ENCODE data around the gene SPATA2. TPM values are rescaled to one million over a fixed set of nuclear protein-coding genes. Genes with fewer than 3 reads are reported as not detected.

Gene SPATA2
- total RNA-seq, 1 donor from 2014 or later, result 0.96 TPM

DNA sequence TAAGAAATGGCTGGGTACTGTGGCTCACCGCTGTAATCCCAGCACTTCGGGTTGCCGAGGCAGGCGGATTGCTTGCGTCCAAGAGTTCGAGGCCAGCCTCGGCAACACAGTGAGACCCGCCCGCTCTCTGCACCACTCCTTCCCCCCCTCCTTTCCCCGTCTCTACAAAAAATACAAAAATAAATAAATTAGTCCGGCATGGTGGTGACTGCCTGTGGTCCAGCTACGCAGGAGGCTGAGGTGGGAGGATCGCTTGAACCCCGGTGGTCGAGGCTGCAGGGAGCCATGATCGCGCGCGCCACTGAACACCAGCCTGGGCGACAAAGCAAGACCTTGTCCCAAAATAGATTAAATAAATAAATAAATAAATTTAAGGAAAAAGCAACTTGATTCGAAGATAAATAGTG lies 20.4 kb upstream of the SPATA2 start:
- DNase-seq (ENCODE audit: low spot score), result no peak

DNA sequence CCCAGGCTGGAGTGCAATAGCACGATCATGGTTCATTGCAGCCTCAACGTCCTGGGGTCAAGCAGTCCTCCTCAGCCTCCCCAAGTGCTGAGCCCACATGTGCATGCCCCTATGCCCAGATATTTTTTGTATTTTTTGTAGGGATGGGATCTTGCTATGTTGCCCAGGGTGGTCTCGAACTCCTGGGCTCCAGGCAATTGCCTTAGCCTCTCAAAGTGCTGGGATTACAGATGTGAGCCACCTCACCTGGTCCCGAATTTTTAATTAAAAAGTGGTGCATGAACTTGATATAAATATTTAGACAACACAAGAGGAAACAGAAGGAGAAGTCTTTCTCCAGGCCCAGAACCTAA lies 13.8 kb upstream of the SPATA2 start:
- DNase-seq (ENCODE audit: low spot score), result no peak

DNA sequence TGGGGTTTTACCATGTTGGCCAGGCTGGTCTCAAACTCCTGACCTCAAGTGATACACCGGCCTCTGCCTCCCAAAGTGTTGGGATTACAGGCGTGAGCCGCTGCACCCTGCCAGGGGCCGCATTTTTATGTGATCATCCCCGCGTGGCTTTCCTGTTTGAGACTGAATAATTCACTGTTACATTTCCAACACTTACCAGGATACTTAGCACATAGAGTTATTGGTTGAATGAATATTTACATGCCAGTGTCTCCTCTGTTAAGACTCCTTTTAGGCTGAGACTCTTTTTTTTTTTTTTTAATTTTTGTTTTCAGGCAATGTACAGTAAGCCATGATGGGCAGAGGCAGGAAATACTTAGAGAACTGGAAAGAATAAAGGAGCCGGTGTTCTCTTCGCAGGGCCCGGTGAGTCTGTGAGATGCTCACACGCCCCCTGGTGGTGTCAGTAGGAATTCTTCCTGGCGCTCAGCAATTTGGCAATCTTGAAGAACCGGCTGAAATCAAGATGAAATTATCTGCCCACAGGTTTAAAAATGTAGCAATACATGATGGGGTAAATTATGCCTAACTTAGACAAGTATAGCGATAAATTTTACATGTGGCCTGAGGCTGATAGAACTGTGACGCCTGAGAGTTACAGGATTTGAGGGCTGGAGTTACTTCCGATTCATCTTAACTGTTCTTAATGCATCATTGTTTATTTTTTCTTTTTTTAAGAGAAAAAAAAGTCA lies 13.2 kb upstream of the SPATA2 start:
- DNase-seq (ENCODE audit: low spot score), result peak; percentile 90

DNA sequence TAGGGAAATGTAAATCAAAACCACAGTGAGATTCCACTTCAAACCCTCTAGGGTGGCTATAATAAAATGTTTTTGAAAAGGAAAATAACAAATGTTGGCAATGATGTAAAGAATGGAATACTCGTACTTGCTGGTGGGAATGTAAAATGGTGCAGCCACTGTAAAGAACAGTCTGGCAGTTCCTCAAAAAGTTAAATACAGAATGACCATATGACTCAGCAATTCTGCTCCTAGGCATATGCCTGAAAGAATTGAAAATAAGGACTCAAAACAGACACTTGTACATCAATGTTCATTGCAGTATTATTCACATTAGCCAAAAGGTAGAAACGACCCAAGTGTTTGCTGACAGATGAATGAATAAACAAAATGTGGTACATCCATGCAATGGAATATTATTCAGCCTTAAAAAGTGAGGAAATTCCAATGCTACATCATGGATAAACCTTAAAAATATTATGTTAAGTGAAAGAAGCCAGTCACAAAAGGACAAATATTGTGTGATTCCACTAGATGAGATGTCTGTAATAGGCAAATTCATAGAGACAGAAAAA lies 10.6 kb upstream of the SPATA2 start:
- no peak for DNase-seq (ENCODE audit: low spot score)

DNA sequence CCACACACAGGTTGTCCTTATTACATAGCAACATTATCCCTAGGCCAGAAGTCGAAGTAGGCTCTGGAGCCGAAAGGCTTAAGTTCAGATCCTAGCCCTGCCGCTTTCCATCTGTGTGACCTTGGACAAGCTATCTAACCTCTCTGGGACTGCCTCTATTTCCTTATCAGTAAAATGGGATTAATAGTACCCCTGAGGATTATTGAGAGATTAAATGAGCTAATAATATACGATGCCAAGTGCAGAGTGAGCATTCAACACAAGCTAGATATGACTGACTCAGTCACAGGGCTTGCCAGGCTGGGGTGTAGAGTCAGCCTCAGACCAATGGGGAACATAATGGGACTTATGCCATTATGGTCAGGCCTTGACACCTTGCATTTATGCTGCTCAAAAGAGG lies 8.9 kb upstream of the SPATA2 start:
- DNase-seq (ENCODE audit: low spot score), result no peak

DNA sequence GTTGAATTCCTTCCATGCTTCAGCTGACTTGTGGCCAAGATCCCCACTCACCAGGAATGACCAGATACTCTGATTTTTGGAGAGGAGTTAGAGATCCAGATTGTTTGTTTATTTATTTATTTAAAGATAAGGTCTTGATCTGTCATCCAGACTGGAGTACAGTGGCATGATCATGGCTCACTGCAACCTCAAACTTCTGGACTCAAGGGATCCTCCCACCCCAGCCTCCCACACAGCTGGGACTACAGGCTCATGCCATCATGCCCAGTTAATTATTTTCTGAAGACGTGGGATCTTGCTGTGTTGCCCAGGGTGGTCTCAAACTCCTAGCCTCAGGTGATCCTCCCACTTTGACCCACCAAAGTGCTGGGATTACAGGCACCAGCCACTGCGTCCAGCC lies 4.1 kb upstream of the SPATA2 start:
- no peak for DNase-seq (ENCODE audit: low spot score)

DNA sequence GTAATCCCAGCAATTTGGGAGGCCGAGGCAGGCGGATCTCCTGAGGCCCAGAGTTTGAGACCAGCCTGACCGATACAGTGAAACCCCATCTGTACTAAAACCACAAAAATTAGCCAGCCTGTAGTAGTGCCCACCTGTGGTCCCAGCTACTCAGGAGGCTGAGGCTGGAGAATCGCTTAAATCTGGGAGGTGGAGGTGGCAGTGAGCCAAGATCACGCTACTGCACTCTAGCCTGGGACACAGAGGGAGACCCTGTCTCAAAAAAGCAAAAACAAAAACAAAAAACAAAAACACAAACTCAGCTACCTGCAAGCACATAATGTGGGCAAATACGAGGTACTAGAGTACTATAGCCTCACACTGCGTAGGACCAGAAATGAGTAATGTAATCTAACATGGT lies 3.7 kb upstream of the SPATA2 start:
- no peak for DNase-seq (ENCODE audit: low spot score)

DNA sequence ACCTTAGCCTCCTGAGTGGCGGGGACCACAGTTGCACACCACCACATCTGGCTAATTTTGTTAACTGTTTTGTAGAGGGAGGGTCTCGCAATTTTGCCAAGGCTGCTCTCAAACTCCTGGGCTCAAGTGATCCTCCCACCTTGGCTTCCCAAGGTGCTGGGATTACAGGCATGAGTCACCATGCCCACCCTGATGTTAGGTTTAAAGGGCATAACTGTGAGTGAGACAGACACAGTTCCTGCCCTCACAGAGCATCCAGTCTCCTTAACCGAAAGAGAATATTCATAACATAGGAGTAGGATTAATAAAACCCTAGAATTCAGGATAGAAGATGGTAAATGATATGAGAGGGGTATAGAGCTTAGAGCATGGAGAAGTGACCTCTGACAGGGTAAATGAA lies 3.1 kb upstream of the SPATA2 start:
- no peak for DNase-seq (ENCODE audit: low spot score)

DNA sequence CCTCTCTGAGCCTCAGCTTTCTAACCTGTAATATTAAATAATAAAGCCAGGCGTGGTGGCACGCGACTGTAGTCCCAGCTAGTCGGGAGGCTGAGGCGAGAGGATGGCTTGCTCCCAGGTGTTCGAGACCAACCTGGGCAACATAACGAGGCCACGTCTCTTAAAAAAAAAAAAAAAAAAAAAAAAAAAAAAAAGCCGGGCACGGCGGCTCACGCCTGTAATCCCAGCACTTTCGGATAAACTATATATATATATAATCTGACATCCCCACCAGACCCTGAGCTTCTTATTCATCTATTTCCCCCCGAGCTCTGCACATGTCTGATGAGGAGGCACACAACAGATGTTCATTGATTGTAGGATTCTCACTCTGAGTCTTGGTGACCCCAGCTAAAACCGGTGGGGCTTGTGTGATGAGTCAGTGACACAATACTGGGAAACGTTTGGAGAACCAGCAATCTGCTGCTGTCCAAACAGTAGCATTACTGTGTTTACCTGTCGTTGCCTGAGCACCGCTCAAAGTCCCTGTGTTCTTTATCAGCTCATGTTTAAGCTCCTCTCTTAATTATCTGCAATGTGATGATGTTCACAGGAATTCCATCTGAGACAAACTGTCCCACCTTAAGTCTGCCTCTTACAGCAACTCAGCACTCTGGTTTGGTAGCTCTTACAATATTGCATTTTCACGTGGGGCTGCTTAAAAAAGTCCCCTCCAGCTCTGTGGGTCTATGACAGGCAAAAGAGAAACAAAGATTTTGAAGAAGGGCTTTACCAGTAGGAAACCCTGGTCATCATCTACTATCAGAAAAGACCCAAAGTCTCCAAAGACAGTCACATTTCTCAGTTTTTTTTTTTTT lies 1.0 kb upstream of the SPATA2 start:
- DNase-seq (ENCODE audit: low spot score), result no peak

DNA sequence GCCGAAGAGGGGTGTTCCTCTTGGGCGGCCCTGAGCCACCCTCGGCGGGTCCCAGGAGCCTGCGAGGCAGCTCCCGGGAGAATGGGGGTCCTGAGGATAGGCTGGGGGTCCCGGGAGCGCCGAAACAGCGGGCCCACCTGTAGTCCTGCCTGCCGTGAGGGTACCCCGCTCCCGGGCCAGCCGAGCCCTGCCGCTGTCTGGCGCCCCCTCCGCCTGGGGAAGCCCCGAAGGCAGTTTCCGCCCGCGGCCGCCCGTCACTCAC lies 280 bp downstream of the SPATA2 start:
- no peak for DNase-seq (ENCODE audit: low spot score)

DNA sequence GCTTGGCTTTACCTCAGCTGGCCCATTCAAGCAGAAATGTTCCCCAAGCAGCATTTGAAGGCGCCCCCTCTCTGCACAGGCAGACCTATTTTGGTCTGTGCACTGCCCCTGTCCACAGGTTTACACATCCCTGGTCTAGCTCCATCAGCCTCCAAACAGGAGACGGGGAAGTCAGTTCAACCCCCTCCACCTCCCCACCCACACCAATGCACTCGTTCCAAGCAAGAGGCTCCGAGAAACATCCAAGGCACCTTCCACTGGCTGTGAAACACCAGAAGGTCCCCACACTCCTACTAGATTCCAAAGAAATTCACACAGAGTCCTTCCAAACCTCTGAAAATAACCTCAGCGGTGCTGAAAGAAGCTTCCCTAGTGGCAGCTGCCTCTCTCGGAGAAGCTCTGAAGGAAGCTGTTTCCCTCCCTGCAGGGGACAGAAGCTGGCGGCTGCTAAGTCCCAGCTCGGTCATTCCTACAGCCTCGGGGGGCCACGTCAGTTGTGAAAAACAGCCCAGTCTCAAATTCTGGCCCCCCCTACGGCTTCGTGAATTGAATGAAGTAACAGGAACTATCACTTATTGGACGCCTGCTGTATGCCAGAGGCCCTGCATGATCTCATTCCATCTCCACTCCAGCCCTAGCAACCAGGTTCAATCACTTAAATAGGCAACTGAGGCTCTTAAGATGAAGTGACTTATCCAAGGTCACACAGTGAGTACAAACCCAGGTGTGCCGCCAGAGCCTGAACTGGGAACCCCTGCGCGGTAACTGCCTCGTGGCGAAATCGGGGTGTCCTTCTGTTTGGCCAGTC lies 815 bp downstream of the SPATA2 start:
- DNase-seq (ENCODE audit: low spot score), result no peak

DNA sequence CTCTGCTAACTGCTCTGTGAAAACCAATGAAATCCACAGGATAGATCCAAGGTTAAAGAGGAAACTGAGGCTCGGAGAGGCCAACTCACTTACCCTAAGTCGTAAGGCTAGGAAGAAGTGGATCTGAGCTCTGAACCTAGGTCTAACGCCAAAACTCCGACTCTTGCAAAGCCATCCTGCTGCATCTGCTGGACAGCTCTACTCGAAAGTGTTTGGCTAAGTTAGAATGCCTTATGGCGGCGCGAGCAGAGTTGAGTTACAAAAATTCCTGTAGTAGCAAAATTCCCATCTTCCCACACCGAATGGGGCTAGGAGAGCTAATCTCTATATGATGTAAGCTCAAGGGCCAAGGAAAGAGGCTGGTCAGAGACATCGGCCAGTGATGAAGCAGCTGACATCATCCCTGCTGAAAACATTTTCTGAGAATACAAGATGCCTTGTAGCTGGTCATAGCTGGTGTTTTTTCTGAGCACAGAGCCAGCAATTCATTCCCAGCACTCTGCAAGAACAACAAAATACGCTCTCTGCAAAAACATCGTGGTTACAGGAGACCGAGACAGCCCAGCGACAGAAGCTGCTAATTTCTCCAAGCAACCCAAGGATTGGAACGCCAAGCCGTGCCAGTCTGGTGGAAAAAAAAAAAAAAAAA lies 1.8 kb downstream of the SPATA2 start:
- DNase-seq (ENCODE audit: low spot score), result no peak

DNA sequence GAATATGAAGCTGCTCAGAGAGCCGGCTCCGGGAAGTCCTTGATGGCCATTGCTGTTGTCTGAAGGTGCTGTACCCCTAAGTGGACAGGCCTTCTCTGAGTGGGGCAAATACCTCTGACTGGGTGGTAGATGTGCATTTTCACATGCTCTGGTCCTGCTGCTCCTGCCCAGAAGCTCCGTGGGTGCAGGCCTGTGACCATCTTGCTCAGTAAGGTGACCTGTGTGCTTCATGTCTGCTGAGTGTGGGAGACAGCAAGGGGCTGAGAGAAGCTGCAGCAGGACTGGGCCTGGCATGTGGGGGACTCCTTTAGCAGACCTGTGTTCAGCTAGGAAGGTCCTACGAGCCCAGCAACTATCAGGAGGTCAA lies 5.0 kb downstream of the SPATA2 start:
- DNase-seq (ENCODE audit: low spot score), result no peak

DNA sequence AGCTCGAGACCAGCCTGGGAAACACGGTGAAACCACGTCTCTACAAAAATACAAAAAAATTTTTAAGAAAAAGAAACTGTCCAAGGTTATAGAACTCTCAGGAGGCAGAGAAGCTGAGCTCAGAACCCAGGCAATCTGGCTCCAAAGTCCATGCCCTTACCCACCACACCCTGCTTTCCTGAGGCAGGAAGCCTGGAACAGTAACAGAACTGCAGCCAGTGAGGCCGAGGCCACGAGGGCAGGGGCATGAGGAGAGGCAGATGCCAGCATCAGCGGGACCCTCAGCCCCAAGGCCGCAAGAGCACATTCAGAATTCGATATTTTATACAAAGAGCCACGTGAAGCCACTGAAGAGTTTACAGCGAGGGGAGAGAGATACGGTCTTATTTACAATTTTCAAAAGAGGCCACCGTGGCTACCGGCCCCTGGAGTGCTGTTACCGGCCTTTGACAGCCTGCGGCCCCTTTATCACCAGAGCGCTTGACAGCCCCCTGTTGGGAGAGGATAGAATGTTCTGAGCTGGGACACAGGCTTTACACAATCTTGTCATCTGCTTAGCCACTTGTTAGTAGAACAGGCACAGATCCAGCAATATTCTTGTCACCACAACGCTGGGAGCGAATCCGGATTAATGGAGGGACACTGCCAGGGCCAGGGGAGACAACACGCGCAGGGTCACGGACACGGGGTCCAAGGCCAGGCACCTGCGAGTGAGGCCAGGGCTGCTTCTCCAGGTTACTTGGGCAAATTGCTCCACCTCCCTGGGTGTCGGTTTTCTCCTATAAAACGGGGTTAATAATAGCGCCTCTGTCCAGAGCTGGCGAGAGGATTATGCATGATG lies 5.6 kb downstream of the SPATA2 start:
- DNase-seq (ENCODE audit: low spot score), result no peak

DNA sequence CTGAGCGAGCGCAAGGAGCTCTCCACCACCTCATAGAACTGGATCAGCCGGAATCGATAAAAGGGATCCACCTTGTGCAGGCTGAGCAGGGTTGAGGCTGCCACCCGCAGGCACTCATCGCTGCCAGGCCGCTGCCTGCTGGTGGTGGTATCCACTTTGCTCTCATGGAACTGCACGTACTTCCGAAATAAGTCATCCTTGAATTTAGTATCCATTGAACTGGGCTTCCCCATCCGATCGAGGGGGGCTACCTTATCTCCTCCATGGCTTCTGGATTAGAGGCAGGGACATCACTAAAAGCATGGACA lies 7.1 kb downstream of the SPATA2 start:
- no peak for DNase-seq (ENCODE audit: low spot score)

DNA sequence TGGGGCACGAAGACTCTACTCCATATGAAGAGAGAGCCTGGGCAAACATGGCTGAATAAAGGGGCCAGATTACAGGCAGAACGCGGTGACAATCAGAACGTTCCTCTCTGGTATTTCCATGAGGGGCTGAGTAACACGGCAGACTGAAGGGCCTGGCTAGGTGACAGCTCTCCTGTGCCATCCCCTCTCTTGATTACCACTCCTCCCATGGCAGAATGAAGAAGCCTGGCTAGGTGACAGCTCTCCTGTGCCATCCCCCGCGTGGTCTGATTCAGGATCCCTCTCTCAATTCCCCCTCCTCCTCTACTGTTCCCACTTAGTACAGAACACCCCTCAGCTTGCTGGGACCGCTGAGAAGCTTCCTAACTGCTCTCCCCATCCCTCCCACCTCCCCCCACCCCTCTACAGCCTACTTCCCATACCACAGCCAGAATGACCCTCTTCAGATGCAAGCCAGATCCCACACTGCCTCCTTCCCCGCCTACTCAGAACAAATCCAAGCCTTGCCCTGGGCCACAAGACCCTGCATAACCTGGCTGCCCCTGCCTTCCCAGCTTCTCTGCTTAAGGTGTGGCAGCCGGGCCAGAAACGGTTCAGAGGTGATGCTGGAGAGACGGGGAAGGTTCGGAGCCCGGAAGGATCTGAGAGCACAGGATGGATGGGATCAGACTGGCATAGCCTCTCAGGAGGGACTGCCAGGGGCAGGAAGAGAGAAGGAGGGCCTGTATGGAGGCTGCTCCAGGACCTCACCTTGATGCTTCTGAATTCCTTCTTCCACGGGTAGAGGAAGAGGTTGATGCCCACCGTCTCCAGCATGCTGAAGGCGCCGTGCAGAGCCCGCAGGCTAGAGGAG lies 7.7 kb downstream of the SPATA2 start:
- DNase-seq (ENCODE audit: low spot score), result no peak

DNA sequence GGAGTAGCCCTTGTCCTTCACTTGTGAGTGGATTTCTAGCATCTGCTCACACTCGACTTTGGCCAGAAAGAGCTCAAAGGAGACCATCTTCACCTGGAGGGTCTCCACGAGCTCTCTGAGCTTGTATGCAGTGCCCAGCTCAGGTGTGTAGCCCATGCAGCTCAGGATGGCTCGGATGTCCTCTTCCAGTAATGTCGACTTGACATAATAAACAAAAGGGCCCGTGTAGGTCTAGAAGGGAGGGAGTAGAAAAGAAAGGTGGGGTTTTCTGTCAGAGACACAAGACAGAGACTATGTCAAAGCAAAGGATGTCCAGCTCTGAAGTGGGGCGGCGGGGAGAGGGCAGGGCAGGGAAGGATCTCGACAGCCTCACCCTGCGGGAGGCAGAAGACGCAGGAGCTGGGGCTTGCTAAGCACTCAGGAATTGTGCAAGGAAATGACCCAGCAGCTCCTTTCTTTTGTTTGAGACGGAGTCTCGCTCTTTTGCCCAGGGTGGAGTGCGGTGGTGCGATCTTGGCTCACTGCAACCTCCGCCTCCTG lies 8.6 kb downstream of the SPATA2 start:
- no peak for DNase-seq (ENCODE audit: low spot score)

DNA sequence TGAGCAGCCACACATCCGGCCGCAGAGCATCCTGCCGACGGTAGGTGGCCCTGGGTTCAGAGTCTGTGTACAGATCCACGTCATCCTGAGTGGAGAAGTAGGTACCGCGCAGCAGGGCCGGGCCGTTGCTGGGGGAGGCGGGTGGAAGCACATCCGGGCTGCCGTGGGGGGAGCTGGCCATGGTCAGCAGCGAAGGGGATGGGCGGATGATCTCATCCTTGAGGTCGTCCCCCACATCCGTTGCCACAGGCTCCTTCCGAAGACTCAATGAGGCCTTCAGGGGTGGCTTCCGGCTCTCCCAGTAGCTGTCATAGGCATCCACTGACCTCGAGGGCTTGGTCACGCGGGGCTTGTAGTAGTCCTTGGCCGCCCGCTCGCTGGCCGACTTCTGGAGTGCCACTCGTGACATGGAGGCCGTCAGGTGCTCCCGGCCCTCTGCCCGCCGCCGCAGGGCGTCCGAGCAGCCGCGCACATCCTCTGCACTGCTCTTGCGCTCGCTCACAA lies 9.2 kb downstream of the SPATA2 start:
- DNase-seq (ENCODE audit: low spot score), result no peak

DNA sequence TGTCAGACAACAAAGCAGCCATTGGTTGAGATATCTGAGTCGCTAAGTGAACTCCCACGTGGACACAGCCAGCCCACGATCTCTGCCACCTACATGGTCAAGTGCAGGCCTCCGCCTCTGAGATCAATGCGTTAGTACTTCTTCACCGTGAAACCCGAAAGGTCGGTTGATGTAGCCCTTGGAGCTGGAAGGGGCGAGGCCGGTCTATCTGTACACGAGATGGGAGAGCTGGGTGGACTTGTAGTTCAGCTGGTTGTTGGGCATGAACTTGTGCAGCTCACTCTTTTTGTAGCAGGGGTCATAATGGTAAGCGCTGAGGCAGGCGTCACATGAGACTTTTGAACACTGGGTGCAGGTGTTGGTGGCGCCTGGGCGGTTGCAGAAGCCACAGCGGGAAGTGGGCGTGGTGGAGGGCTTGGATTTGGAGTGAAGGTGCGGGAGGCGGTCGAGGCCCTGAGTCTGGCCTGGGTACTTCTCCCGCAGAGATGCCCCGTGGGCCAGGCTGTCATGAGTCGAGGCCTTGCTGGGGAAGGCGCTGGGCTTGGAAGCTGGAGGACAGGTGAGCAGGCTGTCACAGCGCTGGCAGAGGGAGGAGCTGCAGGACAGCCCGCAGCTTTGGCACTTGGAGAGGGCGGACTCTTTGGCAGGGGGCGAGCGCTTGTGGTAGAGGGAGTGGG lies 9.8 kb downstream of the SPATA2 start:
- DNase-seq (ENCODE audit: low spot score), result no peak
